Breast epithelium (tissue), 4 donors: ENCODE results near the gene FKBP6. TPM values are rescaled to one million over a fixed set of nuclear protein-coding genes. Genes with fewer than 3 reads are reported as not detected.
"Not testable (repeated sequence)": the region's sequence is repeated elsewhere in the genome, so short reads cannot be mapped to it uniquely, and the experiment has no call there.

Experiments used
- DNase-seq, 2 donors: peaks; one replicate each; pipeline ENCODE4 v3.0.0-alpha.2; 2019; ENCODE audit warnings: low spot score in 2 of 2
- H3K27ac ChIP-seq, 2 donors: fragments of 200-600 bp; sonication (generic) in 1 of 2; one replicate each; pipeline ENCODE4 v1.5.1; 2016 to 2019; ENCODE audit warnings: mild to moderate bottlenecking in 1 of 2
- H3K27me3 ChIP-seq, 2 donors: fragments of 200-600 bp; sonication (generic) in 1 of 2; one replicate each; pipeline versions ENCODE4 v1.5.1 to v1.6.0; 2017 to 2019; ENCODE audit warnings: control low read depth in 1 of 2, mild to moderate bottlenecking in 1 of 2
- H3K36me3 ChIP-seq: fragments of 200-600 bp; one replicate; pipeline ENCODE4 v1.5.1; 2019
- H3K4me1 ChIP-seq, 2 donors: fragments of 200-600 bp; sonication (generic); one replicate each; pipeline ENCODE4 v1.5.1; 2016 to 2019; ENCODE audit warnings: control low read depth in 1 of 2
- H3K4me3 ChIP-seq, 3 donors: fragments of 200-600 bp; sonication (generic); 1 replicate in 2 of 3; 2 replicates in 1 of 3; pipeline ENCODE4 v1.5.1; 2016 to 2019; ENCODE audit warnings: mild to moderate bottlenecking in 3 of 3, moderate library complexity in 2 of 3
- H3K9me3 ChIP-seq, 2 donors: fragments of 200-600 bp; sonication (generic) in 1 of 2; one replicate each; pipeline ENCODE4 v1.5.1; 2016 to 2019; ENCODE audit warnings: control low read depth in 1 of 2
- CTCF ChIP-seq, 3 donors: fragments of 450-650 bp; IDR thresholded peaks; one replicate each; pipeline ENCODE4 v1.5.1; 2016 to 2017; ENCODE audit warnings: antibody characterized with exemption in 3 of 3, mild to moderate bottlenecking in 3 of 3, moderate library complexity in 3 of 3
- POLR2A ChIP-seq: fragments of 450-650 bp; IDR thresholded peaks from one replicate; pipeline ENCODE4 v1.6.1; 2016; ENCODE audit warnings: antibody characterized with exemption, mild to moderate bottlenecking, moderate library complexity
- POLR2AphosphoS5 ChIP-seq, 3 donors: sonication (generic); formaldehyde crosslinking; IDR thresholded peaks; one replicate each; pipeline ENCODE4 v1.6.1; 2017; ENCODE audit warnings: antibody characterized with exemption in 3 of 3
- intact Hi-C: fragments of 100-400 bp; cut with DNase I; formaldehyde crosslinking; loops from one replicate; pipeline ENCODE4 v1.15.1; 2023; ENCODE audit warnings: low total_unique reads
- total RNA-seq, 3 donors: library from RNA; depleted of rRNA; stranded (reverse); fragments of >200 nt; gene quantifications; one replicate each; pipeline ENCODE4 v1.1.0, GENCODE V29; 2016

The FKBP6 gene, protein sequence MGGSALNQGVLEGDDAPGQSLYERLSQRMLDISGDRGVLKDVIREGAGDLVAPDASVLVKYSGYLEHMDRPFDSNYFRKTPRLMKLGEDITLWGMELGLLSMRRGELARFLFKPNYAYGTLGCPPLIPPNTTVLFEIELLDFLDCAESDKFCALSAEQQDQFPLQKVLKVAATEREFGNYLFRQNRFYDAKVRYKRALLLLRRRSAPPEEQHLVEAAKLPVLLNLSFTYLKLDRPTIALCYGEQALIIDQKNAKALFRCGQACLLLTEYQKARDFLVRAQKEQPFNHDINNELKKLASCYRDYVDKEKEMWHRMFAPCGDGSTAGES
- not detected for total RNA-seq

GRCh38 chr7:73327922-73328321, at the start of gene FKBP6, which contains the start of gene TRIM50:
Gene FKBP6 (plus strand): TSS chr7:73328161. CDS start chr7:73328429, 268 bp downstream.
Gene TRIM50 (minus strand): TSS chr7:73328082. CDS start chr7:73324787, 3,295 bp downstream.
- H3K4me1 ChIP-seq, H3K27me3 ChIP-seq, intact Hi-C loops, H3K36me3 ChIP-seq, H3K4me3 ChIP-seq, H3K27ac ChIP-seq, DNase-seq, H3K9me3 ChIP-seq: not testable (repeated sequence)

GRCh38 chr7:73297235-73297634, 30.7 kb upstream of the FKBP6 start:
- H3K4me3 ChIP-seq, H3K27ac ChIP-seq, DNase-seq, H3K4me1 ChIP-seq, H3K27me3 ChIP-seq, H3K36me3 ChIP-seq, H3K9me3 ChIP-seq, intact Hi-C loops: not testable (repeated sequence)

GRCh38 chr7:73297706-73298105, 30.3 kb upstream of the FKBP6 start:
- H3K9me3 ChIP-seq, DNase-seq, H3K36me3 ChIP-seq, H3K27me3 ChIP-seq, H3K4me1 ChIP-seq, H3K27ac ChIP-seq, intact Hi-C loops, H3K4me3 ChIP-seq: not testable (repeated sequence)

- H3K27me3 ChIP-seq, H3K36me3 ChIP-seq, H3K27ac ChIP-seq, H3K4me3 ChIP-seq, intact Hi-C loops, H3K9me3 ChIP-seq, H3K4me1 ChIP-seq, DNase-seq: not testable (repeated sequence)
Observed at GRCh38 chr7:73299812-73300211, 28.1 kb upstream of the FKBP6 start.

- H3K27me3 ChIP-seq, H3K4me3 ChIP-seq, H3K9me3 ChIP-seq, H3K36me3 ChIP-seq, intact Hi-C loops, DNase-seq, H3K4me1 ChIP-seq, H3K27ac ChIP-seq: not testable (repeated sequence)
Observed at GRCh38 chr7:73301108-73301507, 26.9 kb upstream of the FKBP6 start.

DNA sequence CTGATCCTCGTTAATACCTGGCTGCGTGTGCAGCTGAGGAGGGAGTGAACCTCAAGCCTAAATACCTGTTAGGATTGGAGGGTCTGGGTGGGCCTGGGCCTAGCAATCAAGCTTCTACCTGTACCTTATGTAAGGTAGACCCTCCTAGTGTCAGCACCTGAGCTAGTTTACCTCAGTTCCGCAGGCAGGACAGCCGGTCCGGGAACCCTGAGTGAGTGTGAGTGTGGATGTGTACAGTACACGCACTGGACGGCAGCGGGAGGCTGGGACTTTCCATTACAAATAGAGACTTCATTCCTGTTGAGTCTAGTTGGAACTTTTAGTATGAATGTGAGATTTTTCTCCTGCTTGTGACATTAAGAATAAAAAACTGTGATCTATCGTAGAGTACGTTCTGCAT, 25.1 kb upstream of the FKBP6 start:
- H3K9me3 ChIP-seq, H3K4me3 ChIP-seq, intact Hi-C loops, DNase-seq, H3K27me3 ChIP-seq, H3K36me3 ChIP-seq, H3K27ac ChIP-seq, H3K4me1 ChIP-seq: not testable (repeated sequence)

- Histone ChIP-seq H3K9me3 (no peaks in the 10 kb centered on the region), H3K27me3 (no peaks in the 10 kb centered on the region), H3K27ac (no peak overlapping the region), H3K4me1 (peaks cover 0 to 3% of the 10 kb centered on the region in 2 donors), H3K36me3 (no peaks in the 10 kb centered on the region), H3K4me3 (no peak overlapping the region)
- intact Hi-C loops, result no loop called here
- no peak for TF ChIP-seq CTCF (IDR thresholded peaks at IDR 0.05)
- no peak for TF ChIP-seq POLR2AphosphoS5 (IDR thresholded peaks at IDR 0.05)
- TF ChIP-seq POLR2A, result no peak
- DNase-seq, result no peak
Observed at GRCh38 chr7:73303546-73303945, 24.4 kb upstream of the FKBP6 start.

GRCh38 chr7:73304071-73304470, 23.9 kb upstream of the FKBP6 start:
- no peak overlapping the region for H3K4me3 ChIP-seq
- no peaks in the 10 kb centered on the region for H3K9me3 ChIP-seq
- no peak for TF ChIP-seq POLR2AphosphoS5 (IDR thresholded peaks at IDR 0.05)
- TF ChIP-seq CTCF (IDR thresholded peaks at IDR 0.05), result no peak
- TF ChIP-seq POLR2A, result no peak
- H3K27ac ChIP-seq, result no peak overlapping the region
- no peak for DNase-seq
- H3K4me1 ChIP-seq, result peaks cover 0 to 3% of the 10 kb centered on the region in 2 donors
- intact Hi-C loops, result no loop called here
- H3K36me3 ChIP-seq, result no peaks in the 10 kb centered on the region
- no peaks in the 10 kb centered on the region for H3K27me3 ChIP-seq

- H3K4me1 ChIP-seq, H3K4me3 ChIP-seq, DNase-seq, H3K36me3 ChIP-seq, intact Hi-C loops, H3K9me3 ChIP-seq, H3K27me3 ChIP-seq, H3K27ac ChIP-seq: not testable (repeated sequence)
Observed at GRCh38 chr7:73304612-73305387, 23.2 kb upstream of the FKBP6 start.
